ENCODE results near the gene SLFN12L.

DNA sequence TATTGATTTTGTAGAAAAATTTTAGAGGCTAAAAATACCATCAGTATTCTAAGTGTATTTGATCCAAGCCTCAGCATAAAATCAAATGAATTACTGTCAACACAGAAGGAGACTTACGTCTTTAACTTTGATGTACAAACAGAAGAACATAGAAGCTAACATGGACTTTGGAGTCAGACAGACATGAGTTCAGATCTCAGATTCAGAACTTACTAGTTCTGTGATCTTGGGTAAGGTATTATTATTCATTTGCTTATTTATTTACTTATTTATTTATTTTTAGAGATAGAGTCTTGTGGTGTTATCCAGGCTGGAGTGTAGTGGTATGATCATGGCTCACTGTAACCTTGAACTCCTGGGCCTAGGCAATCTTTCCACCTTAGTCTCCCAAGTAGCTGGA, 4.0 kb upstream of the SLFN12L start:
- TF ChIP-seq, protein P1, sequence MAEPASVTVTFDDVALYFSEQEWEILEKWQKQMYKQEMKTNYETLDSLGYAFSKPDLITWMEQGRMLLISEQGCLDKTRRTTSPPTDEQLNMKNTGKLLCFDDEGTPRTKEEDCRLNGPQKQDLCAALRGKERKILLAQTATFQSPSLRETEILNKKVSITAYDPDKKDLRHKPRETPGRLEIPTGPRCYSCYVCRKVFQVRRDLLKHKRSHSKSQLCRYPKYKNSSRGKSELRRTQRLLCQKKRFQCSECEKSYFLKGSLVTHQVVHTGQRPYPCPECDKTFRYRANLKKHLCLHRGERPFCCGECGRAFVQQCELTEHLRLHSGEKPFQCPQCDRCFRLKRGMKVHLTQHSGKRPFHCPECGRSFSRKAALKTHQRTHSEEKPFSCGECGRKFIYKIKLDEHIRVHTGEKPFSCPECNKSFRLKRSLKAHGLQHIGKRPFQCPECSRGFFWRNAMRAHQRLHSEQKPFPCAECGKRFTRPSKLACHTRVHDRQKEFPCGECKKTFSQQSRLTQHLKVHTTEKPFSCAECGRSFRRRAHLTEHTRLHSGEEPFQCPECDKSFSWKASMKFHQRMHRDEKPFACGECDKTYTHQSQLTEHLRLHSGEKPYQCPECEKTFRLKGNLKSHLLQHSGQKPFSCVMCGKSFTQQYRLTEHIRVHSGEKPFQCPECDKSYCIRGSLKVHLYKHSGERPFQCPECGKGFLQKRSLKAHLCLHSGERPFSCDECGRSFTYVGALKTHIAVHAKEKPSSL (CRISPR knock-in tag; conservative IDR thresholded peaks at IDR 0.05) = no peak
- TF ChIP-seq, protein P2, sequence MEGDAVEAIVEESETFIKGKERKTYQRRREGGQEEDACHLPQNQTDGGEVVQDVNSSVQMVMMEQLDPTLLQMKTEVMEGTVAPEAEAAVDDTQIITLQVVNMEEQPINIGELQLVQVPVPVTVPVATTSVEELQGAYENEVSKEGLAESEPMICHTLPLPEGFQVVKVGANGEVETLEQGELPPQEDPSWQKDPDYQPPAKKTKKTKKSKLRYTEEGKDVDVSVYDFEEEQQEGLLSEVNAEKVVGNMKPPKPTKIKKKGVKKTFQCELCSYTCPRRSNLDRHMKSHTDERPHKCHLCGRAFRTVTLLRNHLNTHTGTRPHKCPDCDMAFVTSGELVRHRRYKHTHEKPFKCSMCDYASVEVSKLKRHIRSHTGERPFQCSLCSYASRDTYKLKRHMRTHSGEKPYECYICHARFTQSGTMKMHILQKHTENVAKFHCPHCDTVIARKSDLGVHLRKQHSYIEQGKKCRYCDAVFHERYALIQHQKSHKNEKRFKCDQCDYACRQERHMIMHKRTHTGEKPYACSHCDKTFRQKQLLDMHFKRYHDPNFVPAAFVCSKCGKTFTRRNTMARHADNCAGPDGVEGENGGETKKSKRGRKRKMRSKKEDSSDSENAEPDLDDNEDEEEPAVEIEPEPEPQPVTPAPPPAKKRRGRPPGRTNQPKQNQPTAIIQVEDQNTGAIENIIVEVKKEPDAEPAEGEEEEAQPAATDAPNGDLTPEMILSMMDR (IDR thresholded peaks at IDR 0.05) = no peak
- TF ChIP-seq, protein P3, sequence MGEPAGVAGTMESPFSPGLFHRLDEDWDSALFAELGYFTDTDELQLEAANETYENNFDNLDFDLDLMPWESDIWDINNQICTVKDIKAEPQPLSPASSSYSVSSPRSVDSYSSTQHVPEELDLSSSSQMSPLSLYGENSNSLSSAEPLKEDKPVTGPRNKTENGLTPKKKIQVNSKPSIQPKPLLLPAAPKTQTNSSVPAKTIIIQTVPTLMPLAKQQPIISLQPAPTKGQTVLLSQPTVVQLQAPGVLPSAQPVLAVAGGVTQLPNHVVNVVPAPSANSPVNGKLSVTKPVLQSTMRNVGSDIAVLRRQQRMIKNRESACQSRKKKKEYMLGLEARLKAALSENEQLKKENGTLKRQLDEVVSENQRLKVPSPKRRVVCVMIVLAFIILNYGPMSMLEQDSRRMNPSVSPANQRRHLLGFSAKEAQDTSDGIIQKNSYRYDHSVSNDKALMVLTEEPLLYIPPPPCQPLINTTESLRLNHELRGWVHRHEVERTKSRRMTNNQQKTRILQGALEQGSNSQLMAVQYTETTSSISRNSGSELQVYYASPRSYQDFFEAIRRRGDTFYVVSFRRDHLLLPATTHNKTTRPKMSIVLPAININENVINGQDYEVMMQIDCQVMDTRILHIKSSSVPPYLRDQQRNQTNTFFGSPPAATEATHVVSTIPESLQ (CRISPR knock-in tag; IDR thresholded peaks at IDR 0.05) = no peak
- TF ChIP-seq TEAD1 (CRISPR knock-in tag; IDR thresholded peaks at IDR 0.05) (no peak), MYBL2 (CRISPR knock-in tag; IDR thresholded peaks at IDR 0.05) (no peak), SMAD3 (CRISPR knock-in tag; IDR thresholded peaks at IDR 0.05; ENCODE audit: borderline replicate concordance) (no peak), ZNF121 (CRISPR knock-in tag; IDR thresholded peaks at IDR 0.05) (no peak), EMX1 (CRISPR knock-in tag; IDR thresholded peaks at IDR 0.05) (no peak), ATF1 (CRISPR knock-in tag; IDR thresholded peaks at IDR 0.05) (no peak), ZBTB21 (CRISPR knock-in tag; IDR thresholded peaks at IDR 0.05; ENCODE audit: borderline replicate concordance) (no peak)
- TF ChIP-seq, protein P4, sequence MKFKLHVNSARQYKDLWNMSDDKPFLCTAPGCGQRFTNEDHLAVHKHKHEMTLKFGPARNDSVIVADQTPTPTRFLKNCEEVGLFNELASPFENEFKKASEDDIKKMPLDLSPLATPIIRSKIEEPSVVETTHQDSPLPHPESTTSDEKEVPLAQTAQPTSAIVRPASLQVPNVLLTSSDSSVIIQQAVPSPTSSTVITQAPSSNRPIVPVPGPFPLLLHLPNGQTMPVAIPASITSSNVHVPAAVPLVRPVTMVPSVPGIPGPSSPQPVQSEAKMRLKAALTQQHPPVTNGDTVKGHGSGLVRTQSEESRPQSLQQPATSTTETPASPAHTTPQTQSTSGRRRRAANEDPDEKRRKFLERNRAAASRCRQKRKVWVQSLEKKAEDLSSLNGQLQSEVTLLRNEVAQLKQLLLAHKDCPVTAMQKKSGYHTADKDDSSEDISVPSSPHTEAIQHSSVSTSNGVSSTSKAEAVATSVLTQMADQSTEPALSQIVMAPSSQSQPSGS (CRISPR knock-in tag; IDR thresholded peaks at IDR 0.05; ENCODE audit: borderline replicate concordance, low read depth) = no peak
- TF ChIP-seq, protein P5, sequence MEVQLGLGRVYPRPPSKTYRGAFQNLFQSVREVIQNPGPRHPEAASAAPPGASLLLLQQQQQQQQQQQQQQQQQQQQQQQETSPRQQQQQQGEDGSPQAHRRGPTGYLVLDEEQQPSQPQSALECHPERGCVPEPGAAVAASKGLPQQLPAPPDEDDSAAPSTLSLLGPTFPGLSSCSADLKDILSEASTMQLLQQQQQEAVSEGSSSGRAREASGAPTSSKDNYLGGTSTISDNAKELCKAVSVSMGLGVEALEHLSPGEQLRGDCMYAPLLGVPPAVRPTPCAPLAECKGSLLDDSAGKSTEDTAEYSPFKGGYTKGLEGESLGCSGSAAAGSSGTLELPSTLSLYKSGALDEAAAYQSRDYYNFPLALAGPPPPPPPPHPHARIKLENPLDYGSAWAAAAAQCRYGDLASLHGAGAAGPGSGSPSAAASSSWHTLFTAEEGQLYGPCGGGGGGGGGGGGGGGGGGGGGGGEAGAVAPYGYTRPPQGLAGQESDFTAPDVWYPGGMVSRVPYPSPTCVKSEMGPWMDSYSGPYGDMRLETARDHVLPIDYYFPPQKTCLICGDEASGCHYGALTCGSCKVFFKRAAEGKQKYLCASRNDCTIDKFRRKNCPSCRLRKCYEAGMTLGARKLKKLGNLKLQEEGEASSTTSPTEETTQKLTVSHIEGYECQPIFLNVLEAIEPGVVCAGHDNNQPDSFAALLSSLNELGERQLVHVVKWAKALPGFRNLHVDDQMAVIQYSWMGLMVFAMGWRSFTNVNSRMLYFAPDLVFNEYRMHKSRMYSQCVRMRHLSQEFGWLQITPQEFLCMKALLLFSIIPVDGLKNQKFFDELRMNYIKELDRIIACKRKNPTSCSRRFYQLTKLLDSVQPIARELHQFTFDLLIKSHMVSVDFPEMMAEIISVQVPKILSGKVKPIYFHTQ (CRISPR knock-in tag; IDR thresholded peaks at IDR 0.05) = no peak

Data from WTC11 (cell line).